GM11168 (cell line): ENCODE results near the gene ACOX2.
"Not testable (repeated sequence)": the region's sequence is repeated elsewhere in the genome, so short reads cannot be mapped to it uniquely, and the experiment has no call there.

ENCODE experiments used
- in situ Hi-C: fragments of 300-500 bp; cut with MboI; formaldehyde crosslinking; loops from one replicate; pipeline ENCODE4 v1.12.0; 2022; ENCODE audit warnings: low sequenced_read_pairs; ENCODE audit not compliant: unreplicated experiment

Gene ACOX2

GRCh38 chr3:58537412-58538301, 667 bp upstream of the ACOX2 start:
- in situ Hi-C loops = loop anchor here (10.0 kb wide), 1 partner anchor 213 kb away; no protein-coding TSS in a partner anchor

- in situ Hi-C loops = loop anchor here (10.0 kb wide), 1 partner anchor 211 kb away; no protein-coding TSS in a partner anchor
Measured at GRCh38 chr3:58535531-58536500, 1.2 kb downstream of the ACOX2 start.

- in situ Hi-C loops = loop anchor here (10.0 kb wide), 1 partner anchor 210 kb away; no protein-coding TSS in a partner anchor
Measured at GRCh38 chr3:58534592-58535494, 2.1 kb downstream of the ACOX2 start.

- in situ Hi-C loops = loop anchor here (10.0 kb wide), 1 partner anchor 208 kb away; no protein-coding TSS in a partner anchor
Measured at GRCh38 chr3:58532794-58533220, 4.2 kb downstream of the ACOX2 start.

- in situ Hi-C loops = loop anchor here (10.0 kb wide), 1 partner anchor 207 kb away; no protein-coding TSS in a partner anchor
Measured at GRCh38 chr3:58531956-58532355, 5.0 kb downstream of the ACOX2 start.

- in situ Hi-C loops = loop anchor here (10.0 kb wide), 1 partner anchor 207 kb away; no protein-coding TSS in a partner anchor
Measured at GRCh38 chr3:58531555-58531954, 5.4 kb downstream of the ACOX2 start.

GRCh38 chr3:58530354-58530865, 6.6 kb downstream of the ACOX2 start:
- in situ Hi-C loops = loop anchor here (10.0 kb wide), 1 partner anchor 206 kb away; no protein-coding TSS in a partner anchor

- in situ Hi-C loops = loop anchor here (10.0 kb wide), 1 partner anchor 205 kb away; no protein-coding TSS in a partner anchor
Measured at GRCh38 chr3:58529516-58530353, 7.3 kb downstream of the ACOX2 start.

GRCh38 chr3:58528629-58529028, 8.4 kb downstream of the ACOX2 start:
- in situ Hi-C loops = no loop called here

- in situ Hi-C loops = not testable (repeated sequence)
Measured at GRCh38 chr3:58527440-58527839, 9.6 kb downstream of the ACOX2 start.

- in situ Hi-C loops = no loop called here
Measured at GRCh38 chr3:58526515-58526957, 10.5 kb downstream of the ACOX2 start.

GRCh38 chr3:58524326-58524888, 12.6 kb downstream of the ACOX2 start:
- in situ Hi-C loops = no loop called here

GRCh38 chr3:58522759-58523425, 14.1 kb downstream of the ACOX2 start:
- in situ Hi-C loops = no loop called here

GRCh38 chr3:58521917-58522631, 14.9 kb downstream of the ACOX2 start:
- in situ Hi-C loops = no loop called here

GRCh38 chr3:58521336-58521670, 15.7 kb downstream of the ACOX2 start:
- in situ Hi-C loops = no loop called here

- in situ Hi-C loops = no loop called here
Measured at GRCh38 chr3:58520403-58521335, 16.3 kb downstream of the ACOX2 start.
